Left lung (tissue), 10 donors: ENCODE data around the gene BMPR1B. TPM values are rescaled to one million over a fixed set of nuclear protein-coding genes. Genes with fewer than 3 reads are reported as not detected.

ENCODE experiments used
- ATAC-seq: fragments of 200-7000 bp; cut with Tn5 transposase; one replicate; pipeline ENCODE4 v1.9.1; 2020; ENCODE audit warnings: moderate library complexity
- DNase-seq, 4 donors: peaks; one replicate each; pipeline ENCODE4 v3.0.0-alpha.2; 2013 to 2020
- H3K27ac ChIP-seq, 2 donors: fragments of 200-600 bp; sonication (generic) in 1 of 2; one replicate each; pipeline versions ENCODE4 v1.5.0 to v1.8.0; 2020 to 2021
- H3K27me3 ChIP-seq, 2 donors: fragments of 200-600 bp; sonication (generic) in 1 of 2; one replicate each; pipeline versions ENCODE4 v1.5.0 to v1.8.0; 2020 to 2021
- H3K36me3 ChIP-seq, 2 donors: fragments of 200-600 bp; sonication (generic) in 1 of 2; one replicate each; pipeline versions ENCODE4 v1.5.0 to v1.8.0; 2020 to 2021
- H3K4me1 ChIP-seq, 2 donors: fragments of 200-600 bp; one replicate each; pipeline ENCODE4 v1.8.0; 2021
- H3K4me3 ChIP-seq, 2 donors: fragments of 200-600 bp; sonication (generic) in 1 of 2; one replicate each; pipeline versions ENCODE4 v1.5.0 to v1.8.0; 2020 to 2021; ENCODE audit warnings: mild to moderate bottlenecking in 1 of 2
- H3K9me3 ChIP-seq, 2 donors: fragments of 200-600 bp; sonication (generic) in 1 of 2; one replicate each; pipeline versions ENCODE4 v1.5.0 to v1.8.0; 2020 to 2021
- intact Hi-C, 2 donors: fragments of 100-400 bp; cut with DNase I; formaldehyde crosslinking; loops; one replicate each; pipeline versions ENCODE4 v1.11.2 to v1.14.2; 2022
- polyA plus RNA-seq, 6 donors: library from polyadenylated mRNA; unstranded; fragments of 120-200 nt; gene quantifications; one replicate each; pipeline ENCODE4 v1.2.1, GENCODE V29; 2013; ENCODE audit not compliant: insufficient read length in 6 of 6
- total RNA-seq, 2 donors: library from RNA; stranded (reverse); fragmentation: NEBNext Ultra II Directional; extraction: Animal tissue kit (Norgen Biotek cat#: 25700); gene quantifications; one replicate each; pipeline ENCODE4 v1.2.1, GENCODE V29; 2021
- TF ChIP-seq, protein P1 (sequence below), 2 donors: fragments of 200-600 bp; sonication (generic) in 1 of 2; IDR thresholded peaks; one replicate each; pipeline versions ENCODE4 v1.5.0 to v1.8.0; 2021; ENCODE audit warnings: antibody characterized with exemption in 2 of 2
- donor health status: DM: no; HTN: yes; CAD: no.
- donor health status: DM: no; HTN: no; CAD: no.

Gene BMPR1B
- total and polyA plus RNA-seq, 8 donors = 0.61 to 3.3 (median 1.1) TPM

DNA sequence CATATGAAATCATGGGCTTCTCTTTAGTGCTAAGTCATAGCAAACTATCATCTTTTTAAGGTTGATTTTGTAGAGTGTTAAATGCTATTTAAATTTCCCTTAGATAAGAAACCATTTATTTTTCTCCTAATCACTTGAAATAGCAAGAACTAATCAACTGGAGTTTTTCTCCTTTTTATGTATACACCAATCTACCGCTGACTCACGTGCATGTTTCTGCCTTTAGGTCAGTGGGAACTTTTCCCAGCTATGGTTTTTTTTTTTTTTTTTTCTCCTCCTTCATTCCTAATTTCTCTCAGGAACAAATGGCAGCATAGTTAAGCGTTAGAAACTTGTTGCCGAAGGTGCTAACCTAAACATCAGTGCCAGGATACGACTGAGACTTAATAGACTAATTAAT, 176.4 kb downstream of the BMPR1B start:
- Histone ChIP-seq H3K4me3 (no peak overlapping the region), H3K4me1 (no peaks in the 10 kb centered on the region), H3K27me3 (no peaks in the 10 kb centered on the region), H3K36me3 (no peaks in the 10 kb centered on the region), H3K27ac (no peak overlapping the region), H3K9me3 (no peaks in the 10 kb centered on the region)
- intact Hi-C loops = no loop called here
- no peak for ATAC-seq
- TF ChIP-seq, protein P1, sequence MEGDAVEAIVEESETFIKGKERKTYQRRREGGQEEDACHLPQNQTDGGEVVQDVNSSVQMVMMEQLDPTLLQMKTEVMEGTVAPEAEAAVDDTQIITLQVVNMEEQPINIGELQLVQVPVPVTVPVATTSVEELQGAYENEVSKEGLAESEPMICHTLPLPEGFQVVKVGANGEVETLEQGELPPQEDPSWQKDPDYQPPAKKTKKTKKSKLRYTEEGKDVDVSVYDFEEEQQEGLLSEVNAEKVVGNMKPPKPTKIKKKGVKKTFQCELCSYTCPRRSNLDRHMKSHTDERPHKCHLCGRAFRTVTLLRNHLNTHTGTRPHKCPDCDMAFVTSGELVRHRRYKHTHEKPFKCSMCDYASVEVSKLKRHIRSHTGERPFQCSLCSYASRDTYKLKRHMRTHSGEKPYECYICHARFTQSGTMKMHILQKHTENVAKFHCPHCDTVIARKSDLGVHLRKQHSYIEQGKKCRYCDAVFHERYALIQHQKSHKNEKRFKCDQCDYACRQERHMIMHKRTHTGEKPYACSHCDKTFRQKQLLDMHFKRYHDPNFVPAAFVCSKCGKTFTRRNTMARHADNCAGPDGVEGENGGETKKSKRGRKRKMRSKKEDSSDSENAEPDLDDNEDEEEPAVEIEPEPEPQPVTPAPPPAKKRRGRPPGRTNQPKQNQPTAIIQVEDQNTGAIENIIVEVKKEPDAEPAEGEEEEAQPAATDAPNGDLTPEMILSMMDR (IDR thresholded peaks at IDR 0.05) = no peak
- DNase-seq = no peak

DNA sequence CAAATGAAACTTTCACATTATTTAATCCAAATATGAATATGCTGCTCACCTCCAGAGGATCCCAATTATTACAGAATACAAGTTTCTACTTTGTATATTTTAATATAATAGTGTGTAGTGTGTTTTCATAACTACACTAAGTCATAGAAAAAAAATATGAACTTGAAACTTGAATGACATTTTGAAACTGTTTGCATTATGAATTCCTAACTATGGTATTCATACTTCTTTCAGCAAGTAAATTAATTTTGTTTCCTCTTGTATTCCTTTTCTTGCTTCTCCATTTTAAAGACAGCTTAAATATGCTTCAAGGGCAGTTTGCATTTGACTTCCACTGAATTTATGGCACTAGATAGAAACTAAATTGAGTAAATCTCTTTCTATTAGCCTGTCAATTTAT, 177.1 kb downstream of the BMPR1B start:
- TF ChIP-seq, protein P1 (IDR thresholded peaks at IDR 0.05) = no peak
- Histone ChIP-seq H3K36me3 (no peaks in the 10 kb centered on the region), H3K4me1 (no peaks in the 10 kb centered on the region), H3K27me3 (no peaks in the 10 kb centered on the region), H3K4me3 (no peak overlapping the region), H3K9me3 (no peaks in the 10 kb centered on the region), H3K27ac (no peak overlapping the region)
- ATAC-seq = peak; percentile 69
- intact Hi-C loops = no loop called here
- DNase-seq = no peak

DNA sequence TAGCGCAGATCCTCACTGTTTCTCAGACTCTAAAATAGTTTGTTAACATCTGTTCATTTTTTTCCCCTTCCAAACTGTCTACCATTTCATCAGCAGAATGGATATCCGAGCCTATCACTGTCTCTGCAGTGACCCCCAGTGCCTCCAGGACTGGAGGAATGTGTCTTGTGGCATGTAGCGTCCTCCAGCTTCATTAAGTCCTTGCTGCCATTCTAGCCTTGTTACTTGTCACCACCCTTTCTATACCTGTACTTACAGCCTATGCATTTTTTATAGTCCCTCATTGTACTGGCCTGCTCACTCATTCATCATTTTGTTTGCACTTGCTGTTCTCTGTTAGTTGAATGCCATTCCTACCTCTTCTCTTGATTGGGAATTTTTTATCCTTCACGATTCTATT, 179.1 kb downstream of the BMPR1B start:
- ATAC-seq (no peak), DNase-seq (no peak)
- TF ChIP-seq, protein P1 (IDR thresholded peaks at IDR 0.05) = no peak
- Histone ChIP-seq H3K4me3 (no peak overlapping the region), H3K27me3 (no peaks in the 10 kb centered on the region), H3K9me3 (no peaks in the 10 kb centered on the region), H3K36me3 (no peaks in the 10 kb centered on the region), H3K27ac (no peak overlapping the region), H3K4me1 (no peaks in the 10 kb centered on the region)
- intact Hi-C loops = no loop called here

DNA sequence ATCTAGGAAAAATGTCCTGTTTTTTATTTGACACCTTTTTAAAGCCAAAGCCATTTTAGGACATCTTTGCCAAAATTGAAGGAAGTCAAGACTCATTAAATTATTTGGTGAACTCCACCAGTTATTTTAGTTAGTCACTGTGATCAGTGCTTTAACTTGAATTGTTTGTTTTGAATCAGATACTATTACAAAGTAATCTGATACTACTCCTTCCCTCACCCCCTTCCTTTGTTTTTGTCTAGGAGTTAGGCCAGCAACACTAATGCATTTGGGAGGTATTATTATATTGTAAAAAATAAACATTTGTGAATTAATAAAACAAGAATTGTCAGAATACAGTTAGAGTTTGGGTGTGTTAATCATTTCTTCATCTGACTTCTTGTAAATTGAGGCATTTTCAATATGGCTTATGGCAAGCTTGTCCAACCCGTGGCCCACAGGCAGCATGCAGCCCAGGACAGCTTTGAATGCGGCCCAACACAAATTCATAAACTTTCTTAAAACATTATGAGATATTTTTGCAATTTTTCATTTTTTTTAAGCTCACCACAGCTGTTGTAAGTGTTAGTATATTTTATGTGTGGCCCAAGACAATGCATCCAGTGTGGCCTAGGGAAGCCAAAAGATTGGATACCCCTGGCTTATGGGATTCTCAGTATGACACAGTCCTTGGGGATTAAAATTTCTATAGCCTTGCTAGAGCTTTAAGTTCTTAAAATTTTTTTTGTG, 182.2 kb downstream of the BMPR1B start:
- no peak for DNase-seq
- H3K9me3 ChIP-seq = no peaks in the 10 kb centered on the region
- intact Hi-C loops = no loop called here
- H3K4me1 ChIP-seq = no peaks in the 10 kb centered on the region
- H3K36me3 ChIP-seq = no peaks in the 10 kb centered on the region
- no peak overlapping the region for H3K27ac ChIP-seq
- ATAC-seq = no peak
- H3K27me3 ChIP-seq = no peaks in the 10 kb centered on the region
- TF ChIP-seq, protein P1 (IDR thresholded peaks at IDR 0.05) = no peak
- no peak overlapping the region for H3K4me3 ChIP-seq

DNA sequence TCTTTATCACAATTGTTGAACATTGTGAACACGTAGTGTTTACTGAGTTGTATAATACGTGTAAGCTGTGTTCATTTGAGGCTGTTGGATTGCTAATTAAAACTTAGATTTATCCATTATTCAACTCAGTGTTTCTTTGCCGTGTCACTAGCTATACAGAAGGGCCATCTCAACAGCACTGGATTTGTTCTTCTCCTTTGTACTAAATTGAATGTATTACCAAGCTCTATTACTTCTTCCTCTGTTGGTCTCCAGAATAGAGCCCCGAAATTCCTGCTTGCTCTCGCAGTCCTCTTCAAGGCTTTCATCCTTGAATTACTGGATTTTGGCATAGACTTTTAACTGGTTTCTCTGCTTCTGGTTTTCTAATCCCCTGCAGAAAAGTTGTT, 182.8 kb downstream of the BMPR1B start:
- TF ChIP-seq, protein P1 (IDR thresholded peaks at IDR 0.05) = no peak
- DNase-seq (no peak), ATAC-seq (no peak)
- Histone ChIP-seq H3K27me3 (no peaks in the 10 kb centered on the region), H3K4me3 (no peak overlapping the region), H3K36me3 (no peaks in the 10 kb centered on the region), H3K4me1 (no peaks in the 10 kb centered on the region), H3K9me3 (no peaks in the 10 kb centered on the region), H3K27ac (no peak overlapping the region)
- intact Hi-C loops = no loop called here
